Midbrain (tissue), 1 donor: ENCODE data around the gene RPUSD1.

Experiments
- DNase-seq: peaks from one replicate; lab custom pipeline; 2025; lab: John Stamatoyannopoulos, UW

The RPUSD1 gene

GRCh38 chr16:819336-820043 lies 31.3 kb upstream of the RPUSD1 start:
- no peak for DNase-seq

GRCh38 chr16:818592-818991 lies 30.4 kb upstream of the RPUSD1 start:
- DNase-seq: no peak

GRCh38 chr16:818132-818531 lies 30.0 kb upstream of the RPUSD1 start:
- no peak for DNase-seq

GRCh38 chr16:817001-817906 lies 29.1 kb upstream of the RPUSD1 start:
- no peak for DNase-seq

- no peak for DNase-seq
These were observed 27.7 kb upstream of the RPUSD1 start for GRCh38 chr16:815861-816260.

GRCh38 chr16:814974-815373 lies 26.8 kb upstream of the RPUSD1 start:
- no peak for DNase-seq

- no peak for DNase-seq
These were observed 25.8 kb upstream of the RPUSD1 start for GRCh38 chr16:813916-814412.

GRCh38 chr16:813204-813915 lies 25.2 kb upstream of the RPUSD1 start:
- peak; percentile 52 for DNase-seq

GRCh38 chr16:808085-808386 lies 19.9 kb upstream of the RPUSD1 start:
- no peak for DNase-seq

GRCh38 chr16:807347-808084 lies 19.3 kb upstream of the RPUSD1 start:
- peak; percentile 93 for DNase-seq

- DNase-seq: no peak
These were observed 17.3 kb upstream of the RPUSD1 start for GRCh38 chr16:805474-805873.

- no peak for DNase-seq
These were observed 16.2 kb upstream of the RPUSD1 start for GRCh38 chr16:804193-805048.

- no peak for DNase-seq
These were observed 15.5 kb upstream of the RPUSD1 start for GRCh38 chr16:803754-804080.

GRCh38 chr16:802914-803753 lies 15.0 kb upstream of the RPUSD1 start:
- DNase-seq: no peak

- DNase-seq: no peak
These were observed 14.3 kb upstream of the RPUSD1 start for GRCh38 chr16:802461-802860.

- DNase-seq: no peak
These were observed 13.6 kb upstream of the RPUSD1 start for GRCh38 chr16:801584-802363.

- no peak for DNase-seq
These were observed 12.8 kb upstream of the RPUSD1 start for GRCh38 chr16:800834-801511.

GRCh38 chr16:799948-800833 lies 12.0 kb upstream of the RPUSD1 start, which contains the start of gene GNG13:
Gene GNG13, minus strand, starts transcription at chr16:800734. Its CDS starts 1,657 bp downstream, at chr16:799077.
- no peak for DNase-seq
